Aorta (tissue), 5 donors: Measurements from ENCODE around the gene CPNE2. TPM values are rescaled to one million over a fixed set of nuclear protein-coding genes. Genes with fewer than 3 reads are reported as not detected.
A peak's percentile ranks its signal among the peaks of the same experiment; 100 is the strongest.

Experiments used
- ATAC-seq: fragments of 200-7000 bp; cut with Tn5 transposase; one replicate; pipeline ENCODE4 v1.9.1; 2022; ENCODE audit warnings: moderate library complexity; ENCODE audit not compliant: low FRiP score
- DNase-seq, 2 donors: peaks; one replicate each; pipeline ENCODE4 v3.0.0-alpha.2; 2020
- H3K27ac ChIP-seq, 2 donors: one replicate each; pipeline ENCODE4 v1.5.1; 2013; ENCODE audit warnings: low read length in 2 of 2, mild to moderate bottlenecking in 2 of 2, moderate library complexity in 2 of 2, control low read depth in 1 of 2, inconsistent platforms in 1 of 2, low read depth in 1 of 2
- H3K27me3 ChIP-seq, 2 donors: one replicate each; pipeline ENCODE4 v1.6.1; 2013; ENCODE audit warnings: control low read depth in 1 of 2, low read length in 1 of 2, mild to moderate bottlenecking in 1 of 2, moderate library complexity in 1 of 2; ENCODE audit not compliant: insufficient read depth in 2 of 2, control insufficient read depth in 1 of 2
- H3K36me3 ChIP-seq, 2 donors: one replicate each; pipeline ENCODE4 v1.6.1; 2013; ENCODE audit warnings: control low read depth in 1 of 2, low read length in 1 of 2, mild to moderate bottlenecking in 1 of 2; ENCODE audit not compliant: insufficient read depth in 2 of 2, control insufficient read depth in 1 of 2
- H3K4me1 ChIP-seq, 2 donors: one replicate each; pipeline ENCODE4 v1.6.1; 2013; ENCODE audit warnings: low read length in 2 of 2, control low read depth in 1 of 2, mild to moderate bottlenecking in 1 of 2, moderate library complexity in 1 of 2; ENCODE audit not compliant: insufficient read depth in 2 of 2, control insufficient read depth in 1 of 2
- H3K4me3 ChIP-seq, 2 donors: one replicate each; pipeline ENCODE4 v1.5.1; 2013; ENCODE audit warnings: low read length in 2 of 2, control low read depth in 1 of 2, mild to moderate bottlenecking in 1 of 2
- H3K9me3 ChIP-seq: one replicate; pipeline ENCODE4 v1.6.1; 2013; ENCODE audit warnings: mild to moderate bottlenecking, low read length; ENCODE audit not compliant: control insufficient read depth
- WGBS, 2 donors: extraction: QIAGEN DNeasy Blood & Tissue Kit; methylation state at CpG; one replicate each; pipeline ENCODE4 v1.1.7; 2013; 5-methylcytosine and 5-hydroxymethylcytosine counted together
- intact Hi-C, 2 donors: fragments of 100-400 bp; cut with DNase I; formaldehyde crosslinking; loops; one replicate each; pipeline versions ENCODE4 v1.14.2 to v1.15.0; 2022
- polyA plus RNA-seq, 2 donors: library from polyadenylated mRNA; stranded (reverse); fragments of 200-250 nt; gene quantifications; one replicate each; pipeline ENCODE4 v1.2.3, GENCODE V29; 2013
- total RNA-seq, 2 donors: library from RNA; stranded (reverse); fragmentation: NEBNext Ultra II Directional; extraction: Animal tissue kit (Norgen Biotek cat#: 25700); gene quantifications; one replicate each; pipeline ENCODE4 v1.2.1, GENCODE V29; 2021
- donor health status: healthy with polysubstance abuse.
- donor health status: Bipolar disorder and iron deficiency.
- donor health status: DM: no; HTN: no; CAD: no.
- donor health status: DM: no; HTN: no; CAD: no.
- donor health status: DM: yes; HTN: yes; CAD: no.

Gene CPNE2
- total and polyA plus RNA-seq, 4 donors, result 19.0 to 37.1 (median 25.4) TPM

DNA sequence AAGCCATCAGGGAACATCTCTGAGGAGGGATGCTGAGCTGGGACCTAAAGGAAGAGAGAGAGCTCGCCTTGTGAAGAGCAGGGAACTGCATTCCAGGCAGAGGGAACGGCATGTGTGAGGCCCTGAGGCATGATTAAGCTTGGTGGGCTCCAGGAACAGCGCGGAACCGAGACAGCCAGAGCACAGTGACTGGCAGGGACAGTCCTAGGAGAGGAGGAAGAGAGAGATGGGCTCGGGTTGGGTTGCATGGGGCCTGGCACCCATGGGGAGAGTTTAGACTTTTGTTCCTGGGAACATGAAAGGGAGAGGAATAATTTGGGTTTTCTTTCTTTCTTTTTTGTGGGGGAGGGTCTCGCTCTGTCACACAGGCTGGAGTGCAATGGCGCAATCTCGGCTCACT, 39.2 kb upstream of the CPNE2 start:
- no peaks in the 10 kb centered on the region for H3K27me3 ChIP-seq
- intact Hi-C loops, result no loop called here
- no peaks in the 10 kb centered on the region for H3K36me3 ChIP-seq
- ATAC-seq, result no peak
- no peak for DNase-seq
- no peaks in the 10 kb centered on the region for H3K9me3 ChIP-seq
- H3K4me1 ChIP-seq, result no peaks in the 10 kb centered on the region
- no peak overlapping the region for H3K4me3 ChIP-seq
- 96 to 97% methylated on average over 9 of the region's 9 CpGs for WGBS, 2 donors
- no peak overlapping the region for H3K27ac ChIP-seq

DNA sequence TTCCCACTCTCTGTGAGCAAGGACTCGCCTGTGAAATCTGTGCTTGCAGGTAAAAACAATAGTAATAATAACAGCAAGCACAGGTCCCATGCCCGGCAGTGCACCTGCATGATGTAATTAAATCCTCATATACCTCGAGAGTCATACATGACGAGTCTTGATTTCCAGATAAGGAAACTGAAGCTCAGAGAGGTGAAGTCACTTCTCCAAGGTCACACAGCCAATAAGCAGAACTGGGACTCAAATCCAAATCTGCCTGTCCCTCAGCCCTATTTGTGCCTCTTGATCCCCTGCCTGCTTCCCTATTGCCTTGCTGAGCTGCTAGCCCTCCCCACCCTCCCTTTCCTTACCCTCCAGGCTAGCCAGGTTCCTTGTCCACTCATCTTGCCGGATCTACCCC, 38.0 kb upstream of the CPNE2 start:
- 90 to 93% methylated on average over 5 of the region's 5 CpGs for WGBS, 2 donors
- intact Hi-C loops, result no loop called here
- Histone ChIP-seq H3K9me3 (no peaks in the 10 kb centered on the region), H3K4me1 (no peaks in the 10 kb centered on the region), H3K27me3 (no peaks in the 10 kb centered on the region), H3K36me3 (no peaks in the 10 kb centered on the region), H3K27ac (no peak overlapping the region), H3K4me3 (no peak overlapping the region)
- no peak for ATAC-seq
- DNase-seq, result no peak

DNA sequence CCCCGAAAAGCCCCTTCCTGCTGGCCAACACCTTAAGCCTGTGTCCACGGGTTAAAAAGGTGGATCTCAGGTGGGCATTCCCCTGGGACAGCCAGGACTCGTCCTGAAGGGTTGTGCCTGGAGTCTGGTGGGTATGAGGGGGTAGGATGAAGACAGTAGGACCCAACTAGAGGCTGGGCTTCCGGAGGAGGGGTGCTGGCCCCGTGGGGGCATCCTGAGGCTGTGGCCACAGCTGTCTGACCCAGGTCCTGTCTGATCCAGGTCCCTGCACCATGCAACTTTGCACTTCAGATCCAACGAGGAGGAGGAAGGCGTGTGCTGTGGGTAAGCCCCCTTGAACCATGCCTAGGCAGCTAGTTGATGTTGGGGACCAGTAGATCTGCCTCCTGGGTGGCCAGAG, 37.6 kb upstream of the CPNE2 start:
- intact Hi-C loops, result no loop called here
- no peak overlapping the region for H3K4me3 ChIP-seq
- H3K27ac ChIP-seq, result no peak overlapping the region
- H3K36me3 ChIP-seq, result no peaks in the 10 kb centered on the region
- DNase-seq (no peak), ATAC-seq (no peak)
- no peaks in the 10 kb centered on the region for H3K27me3 ChIP-seq
- H3K4me1 ChIP-seq, result no peaks in the 10 kb centered on the region
- 79 to 84% methylated on average over 7 of the region's 7 CpGs for WGBS, 2 donors
- no peaks in the 10 kb centered on the region for H3K9me3 ChIP-seq

DNA sequence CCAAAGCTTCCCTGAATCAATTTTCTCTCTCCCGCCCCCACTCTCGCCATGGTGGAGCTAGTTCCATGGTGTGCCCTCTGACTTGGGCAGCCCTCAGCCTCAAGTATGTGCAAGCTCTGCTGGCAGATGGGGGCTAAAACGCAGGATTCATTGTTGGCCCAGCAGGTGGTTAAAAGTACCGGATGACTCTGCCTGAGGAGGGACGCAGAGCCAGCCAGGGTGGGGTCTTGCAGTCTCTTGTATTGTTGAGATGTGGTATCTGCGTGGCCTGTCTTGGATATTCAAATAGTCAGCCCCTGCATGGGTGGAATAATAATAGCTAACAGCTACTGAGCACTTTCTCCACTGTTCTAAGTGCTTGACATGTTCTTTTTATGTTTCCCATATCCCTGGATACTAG, 36.7 kb upstream of the CPNE2 start:
- H3K4me1 ChIP-seq, result no peaks in the 10 kb centered on the region
- no peaks in the 10 kb centered on the region for H3K36me3 ChIP-seq
- WGBS, 2 donors, result 87 to 92% methylated on average over 6 of the region's 6 CpGs
- ATAC-seq (no peak), DNase-seq (no peak)
- H3K27ac ChIP-seq, result no peak overlapping the region
- no peak overlapping the region for H3K4me3 ChIP-seq
- intact Hi-C loops, result no loop called here
- no peaks in the 10 kb centered on the region for H3K27me3 ChIP-seq
- H3K9me3 ChIP-seq, result no peaks in the 10 kb centered on the region

DNA sequence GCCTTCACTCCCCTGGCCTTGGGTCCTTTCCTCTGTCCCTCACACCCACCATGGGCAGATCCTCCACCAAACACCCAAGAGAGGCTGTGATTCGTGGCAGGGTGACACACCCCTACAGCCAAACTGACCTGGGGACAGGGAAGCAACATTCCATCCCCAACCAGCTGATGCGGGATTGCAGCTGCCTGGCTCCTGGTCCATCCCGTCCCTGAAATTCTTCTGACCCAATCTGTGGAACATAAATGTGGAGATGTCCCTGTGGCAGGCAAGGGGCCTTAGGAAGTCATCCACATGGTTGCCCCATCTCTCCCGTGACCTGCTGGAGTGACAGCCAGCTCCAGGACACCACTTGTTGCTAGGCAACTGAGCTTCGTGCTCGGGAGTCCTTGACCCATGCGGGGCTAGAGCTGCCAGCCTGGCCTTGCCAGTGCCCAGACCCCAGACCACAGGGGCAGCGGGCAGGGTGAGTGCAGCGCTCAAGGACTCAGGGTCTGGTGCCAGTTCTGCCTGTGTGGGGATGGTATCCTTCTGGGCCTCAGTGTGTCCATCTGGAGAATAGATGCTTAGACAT, 34.0 kb upstream of the CPNE2 start:
- Histone ChIP-seq H3K27me3 (no peaks in the 10 kb centered on the region), H3K4me3 (no peak overlapping the region), H3K27ac (no peak overlapping the region), H3K36me3 (no peaks in the 10 kb centered on the region), H3K9me3 (no peaks in the 10 kb centered on the region), H3K4me1 (no peaks in the 10 kb centered on the region)
- WGBS, 2 donors, result 84 to 85% methylated on average over 9 of the region's 9 CpGs
- DNase-seq, result no peak
- intact Hi-C loops, result no loop called here
- no peak for ATAC-seq

DNA sequence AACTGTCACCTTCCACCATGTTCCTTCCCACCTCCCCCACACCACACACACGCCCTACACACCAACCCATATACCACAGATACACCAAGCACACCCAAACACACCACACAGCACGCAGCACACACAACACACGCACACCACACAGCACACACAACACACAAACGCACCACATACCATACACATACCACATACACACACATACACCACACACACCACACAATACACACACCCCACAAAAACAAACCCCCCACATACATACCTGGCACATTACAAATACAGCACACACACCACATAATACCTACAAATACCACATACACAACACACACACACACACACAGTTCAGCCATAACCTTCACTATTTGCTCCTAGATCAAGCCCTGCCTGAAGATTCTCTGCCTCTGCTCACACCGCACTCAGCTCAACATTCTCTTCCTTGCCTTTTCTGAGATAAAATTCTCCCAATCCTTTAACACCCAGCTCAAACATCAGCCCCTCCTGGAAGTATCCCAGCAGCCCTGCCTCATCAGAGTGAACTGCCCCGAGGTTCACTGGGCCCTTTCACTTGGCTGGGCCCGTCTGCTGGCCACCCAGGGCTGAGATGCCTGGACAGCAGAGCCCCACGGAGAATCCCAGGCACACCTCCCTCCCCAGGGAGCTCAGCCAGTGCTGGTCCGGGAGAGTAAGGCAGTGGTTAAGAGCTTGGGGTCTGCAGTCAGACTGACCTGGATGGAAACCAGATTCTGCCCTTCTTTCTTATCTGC, 31.9 kb upstream of the CPNE2 start:
- H3K27ac ChIP-seq, result peak overlapping the region in 1 of 2 donors; percentile 69

DNA sequence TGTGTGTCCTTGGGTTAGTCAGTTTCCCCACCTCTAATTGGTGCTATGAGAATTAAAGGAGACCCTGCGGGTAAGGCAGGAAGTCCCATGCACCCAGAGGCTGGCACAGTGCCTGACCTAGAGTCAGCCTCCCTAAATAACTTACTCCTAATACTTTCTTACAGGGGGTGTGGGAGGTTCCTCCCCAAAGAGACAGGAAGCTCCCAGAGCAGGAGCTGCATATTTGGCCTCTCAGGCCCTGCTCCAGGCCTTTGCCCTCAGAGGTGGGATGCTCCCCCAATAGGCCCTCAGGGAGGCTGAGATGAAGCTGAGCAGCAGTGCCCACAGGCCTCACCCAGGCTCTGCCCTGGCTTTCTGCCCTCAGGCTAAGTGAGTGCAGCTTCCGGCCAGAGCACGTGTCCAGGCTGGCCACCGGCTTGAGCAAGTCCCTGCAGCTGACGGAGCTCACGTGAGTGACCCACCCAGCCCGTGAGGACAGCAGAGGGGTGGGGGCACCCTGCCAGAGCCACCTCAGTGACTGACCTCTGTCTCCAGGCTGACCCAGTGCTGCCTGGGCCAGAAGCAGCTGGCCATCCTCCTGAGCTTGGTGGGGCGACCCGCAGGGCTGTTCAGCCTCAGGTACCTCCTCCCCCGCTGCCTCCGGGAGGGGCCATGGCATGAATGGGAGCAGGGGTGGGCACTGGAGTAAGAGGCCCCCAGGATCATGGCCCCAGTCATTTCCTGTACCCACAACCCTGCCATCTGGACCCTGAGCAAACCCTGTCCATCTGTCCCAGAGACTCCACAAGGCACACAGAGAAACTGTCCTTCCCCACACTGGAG, 31.1 kb upstream of the CPNE2 start:
- no peaks in the 10 kb centered on the region for H3K9me3 ChIP-seq
- no peaks in the 10 kb centered on the region for H3K36me3 ChIP-seq
- H3K27ac ChIP-seq, result peak overlapping the region in 1 of 2 donors; percentile 69
- no peaks in the 10 kb centered on the region for H3K4me1 ChIP-seq
- H3K27me3 ChIP-seq, result no peaks in the 10 kb centered on the region
- DNase-seq (peak; percentile 90 to 92), ATAC-seq (peak; percentile 89)
- 23 to 24% methylated on average over 11 of the region's 11 CpGs for WGBS, 2 donors
- intact Hi-C loops, result no loop called here
- no peak overlapping the region for H3K4me3 ChIP-seq

More for the DNA sequence above, 31.9 kb upstream of the CPNE2 start:
- ATAC-seq, result peak; percentile 58
- Histone ChIP-seq H3K9me3 (no peaks in the 10 kb centered on the region), H3K27me3 (no peaks in the 10 kb centered on the region), H3K36me3 (no peaks in the 10 kb centered on the region), H3K4me3 (no peak overlapping the region), H3K4me1 (no peaks in the 10 kb centered on the region)
- 74 to 81% methylated on average over 9 of the region's 9 CpGs for WGBS, 2 donors
- intact Hi-C loops, result no loop called here
- no peak for DNase-seq

DNA sequence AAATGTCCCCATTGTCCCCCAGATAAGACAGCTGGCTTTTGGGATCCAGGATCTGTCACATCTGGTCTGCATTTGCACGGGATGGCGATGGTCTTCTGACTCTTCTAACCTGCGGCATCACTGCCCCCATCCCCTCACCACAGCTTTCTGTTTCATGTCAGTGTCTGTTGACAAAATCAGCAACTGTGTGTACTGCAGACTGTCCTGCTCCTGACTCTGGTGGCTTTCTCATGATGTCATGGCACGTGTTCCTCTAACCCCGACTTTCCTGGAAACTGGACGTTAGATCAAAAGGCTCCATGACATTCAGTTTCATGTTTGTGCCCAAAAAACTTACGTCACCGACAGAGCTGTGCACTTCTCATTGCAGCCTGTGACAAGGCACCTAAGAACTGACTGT, 30.1 kb upstream of the CPNE2 start:
- intact Hi-C loops, result no loop called here
- Histone ChIP-seq H3K36me3 (no peaks in the 10 kb centered on the region), H3K4me1 (no peaks in the 10 kb centered on the region), H3K4me3 (no peak overlapping the region), H3K27me3 (no peaks in the 10 kb centered on the region), H3K9me3 (no peaks in the 10 kb centered on the region), H3K27ac (no peak overlapping the region)
- WGBS, 2 donors, result 67 to 69% methylated on average over 8 of the region's 8 CpGs
- ATAC-seq (no peak), DNase-seq (no peak)
